CD4-positive, alpha-beta T cell treated with Interleukin-17A for 1 hour (primary cell): ENCODE data around the gene ANKRD33B.
"Not testable (repeated sequence)": the region's sequence is repeated elsewhere in the genome, so short reads cannot be mapped to it uniquely, and the experiment has no call there.

Experiments
- DNase-seq: peaks from one replicate; pipeline ENCODE4 v3.0.0-alpha.2; 2020

Gene ANKRD33B

DNA sequence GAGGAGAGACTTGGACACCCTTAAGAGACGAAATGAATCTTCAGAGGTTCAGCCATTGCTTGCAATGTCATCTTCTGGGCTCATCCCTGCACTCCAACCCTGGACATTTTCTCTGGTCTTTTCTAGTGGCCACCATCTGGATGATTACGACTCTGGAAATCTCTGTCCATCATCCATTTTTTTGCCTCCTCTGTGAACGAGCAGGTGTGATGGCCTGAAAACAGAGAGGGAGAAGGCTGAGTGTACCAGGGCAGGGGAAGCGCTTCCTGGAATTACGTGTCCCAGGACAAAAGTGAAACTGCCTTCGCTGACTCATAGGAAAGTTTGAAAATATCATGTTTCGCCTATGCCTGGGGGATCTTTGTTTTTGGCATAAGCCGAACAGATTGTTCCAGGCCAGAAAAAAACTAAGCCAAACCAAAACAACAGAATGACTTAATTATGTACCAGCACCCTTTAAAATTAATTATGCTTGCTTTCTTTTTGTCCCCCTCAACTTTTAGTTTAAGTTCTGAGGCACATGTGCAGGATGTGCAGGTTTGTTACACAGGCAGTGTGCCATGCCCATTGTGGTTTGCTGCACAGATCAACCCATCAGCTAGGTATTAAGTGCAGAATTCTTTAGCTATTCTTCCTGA, 31.9 kb downstream of the ANKRD33B start:
- DNase-seq, result no peak

DNA sequence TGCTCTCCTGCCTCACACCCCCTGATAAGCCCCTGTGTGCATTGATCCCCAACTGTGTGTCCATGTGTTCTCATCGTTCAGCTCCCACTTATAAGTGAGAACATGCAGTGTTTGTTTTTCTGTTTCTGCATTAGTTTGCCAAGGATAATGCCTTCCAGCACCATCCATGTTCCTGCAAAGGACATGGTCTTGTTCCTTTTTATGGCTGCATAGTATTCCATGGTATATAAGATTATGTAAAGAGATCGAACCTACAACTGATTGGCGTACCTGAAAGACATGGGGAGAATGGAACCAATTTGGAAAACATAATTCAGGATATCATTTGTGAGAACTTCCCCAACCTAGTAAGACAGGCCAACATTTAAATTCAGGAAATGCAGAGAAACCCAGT, 32.4 kb downstream of the ANKRD33B start:
- DNase-seq, result no peak

DNA sequence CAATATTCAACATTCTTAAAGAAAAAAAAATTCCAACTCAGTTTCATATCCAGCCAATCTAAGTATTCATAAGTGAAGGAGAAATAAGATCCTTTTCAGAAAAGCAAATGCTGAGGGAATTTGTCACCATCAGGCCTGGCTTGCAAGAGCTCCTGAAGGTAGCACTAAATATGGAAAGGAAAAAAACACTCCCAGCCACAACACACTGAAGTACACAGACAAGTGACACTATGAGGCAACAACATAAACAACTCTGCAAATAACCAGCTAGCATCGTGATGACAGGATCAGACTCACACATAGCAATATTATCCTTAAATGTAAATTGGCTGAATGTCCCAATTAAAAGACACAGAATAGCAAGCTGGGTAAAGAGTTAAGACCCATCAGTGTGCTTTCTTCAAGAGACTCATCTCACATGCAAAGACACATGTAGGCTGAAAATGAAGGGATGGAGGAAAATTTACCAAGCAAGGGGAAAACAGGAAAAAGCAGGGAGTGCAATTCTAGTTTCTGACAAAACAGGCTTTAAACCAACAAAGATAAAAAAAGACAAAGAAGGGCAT, 33.1 kb downstream of the ANKRD33B start:
- DNase-seq, result no peak

DNA sequence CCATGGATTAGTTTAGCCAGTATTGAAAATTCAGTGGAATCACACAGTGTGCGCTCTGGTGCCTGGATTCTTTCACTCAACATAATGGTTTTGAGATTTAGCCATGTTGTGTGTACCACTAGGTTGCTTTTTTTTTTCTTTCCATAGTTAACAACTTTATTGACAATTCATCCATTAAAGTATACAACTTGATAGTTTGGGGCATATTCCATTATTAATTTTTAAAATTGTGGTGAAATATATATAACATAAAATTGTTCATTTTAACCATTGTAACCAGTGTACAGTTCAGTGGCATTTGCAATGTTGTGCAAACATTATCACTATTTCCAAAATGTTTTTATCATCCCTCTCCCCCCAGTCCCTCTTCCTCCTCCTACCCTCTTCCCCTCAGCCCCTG, 35.2 kb downstream of the ANKRD33B start:
- DNase-seq, result no peak

DNA sequence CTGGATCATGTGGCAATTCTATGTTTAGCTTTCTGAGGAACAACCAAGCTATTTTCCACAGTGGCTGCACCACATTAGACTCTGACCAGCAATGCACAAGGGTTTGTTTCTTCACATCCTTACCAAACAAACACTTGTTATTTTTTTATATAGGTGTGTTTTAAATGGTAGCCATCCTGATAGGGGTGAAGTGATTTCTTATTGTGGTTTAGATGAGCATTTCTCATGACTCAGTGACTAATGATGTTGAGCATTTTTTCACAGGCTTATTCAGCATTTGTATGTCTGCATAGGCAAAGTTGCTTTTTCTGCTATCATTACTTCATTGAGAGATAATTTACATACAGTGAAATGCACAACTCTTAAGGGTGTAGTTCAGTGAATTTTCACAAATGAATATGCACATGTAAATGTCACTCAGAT, 36.0 kb downstream of the ANKRD33B start:
- no peak for DNase-seq

DNA sequence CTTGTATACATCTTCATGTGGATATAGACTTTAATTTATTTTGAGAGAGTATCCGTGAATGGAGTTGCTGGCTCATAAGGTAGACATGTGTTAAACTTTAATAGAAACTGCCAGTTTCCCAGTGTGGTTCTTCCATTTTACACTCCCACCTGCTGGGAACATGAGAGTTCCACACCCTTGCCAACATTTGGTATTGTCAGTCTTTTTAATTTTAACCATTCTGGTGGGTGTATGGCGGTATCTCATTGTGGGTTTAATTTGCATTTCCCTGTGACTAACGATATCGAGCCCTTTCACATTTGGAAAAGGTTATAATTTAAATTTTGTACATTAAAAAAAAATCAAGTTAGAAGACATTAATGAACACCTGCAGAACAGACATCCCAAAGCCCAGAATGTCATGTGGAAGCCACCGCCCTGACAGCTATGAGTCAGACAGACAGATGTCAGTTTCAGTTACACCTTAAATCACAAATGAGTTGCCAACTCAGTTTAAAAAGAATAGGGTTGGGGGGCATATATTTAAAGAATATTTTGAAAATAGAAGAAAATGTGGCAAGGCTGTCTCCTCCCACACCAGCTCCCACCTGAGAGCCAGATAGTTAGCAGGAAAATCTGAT, 36.9 kb downstream of the ANKRD33B start:
- no peak for DNase-seq

DNA sequence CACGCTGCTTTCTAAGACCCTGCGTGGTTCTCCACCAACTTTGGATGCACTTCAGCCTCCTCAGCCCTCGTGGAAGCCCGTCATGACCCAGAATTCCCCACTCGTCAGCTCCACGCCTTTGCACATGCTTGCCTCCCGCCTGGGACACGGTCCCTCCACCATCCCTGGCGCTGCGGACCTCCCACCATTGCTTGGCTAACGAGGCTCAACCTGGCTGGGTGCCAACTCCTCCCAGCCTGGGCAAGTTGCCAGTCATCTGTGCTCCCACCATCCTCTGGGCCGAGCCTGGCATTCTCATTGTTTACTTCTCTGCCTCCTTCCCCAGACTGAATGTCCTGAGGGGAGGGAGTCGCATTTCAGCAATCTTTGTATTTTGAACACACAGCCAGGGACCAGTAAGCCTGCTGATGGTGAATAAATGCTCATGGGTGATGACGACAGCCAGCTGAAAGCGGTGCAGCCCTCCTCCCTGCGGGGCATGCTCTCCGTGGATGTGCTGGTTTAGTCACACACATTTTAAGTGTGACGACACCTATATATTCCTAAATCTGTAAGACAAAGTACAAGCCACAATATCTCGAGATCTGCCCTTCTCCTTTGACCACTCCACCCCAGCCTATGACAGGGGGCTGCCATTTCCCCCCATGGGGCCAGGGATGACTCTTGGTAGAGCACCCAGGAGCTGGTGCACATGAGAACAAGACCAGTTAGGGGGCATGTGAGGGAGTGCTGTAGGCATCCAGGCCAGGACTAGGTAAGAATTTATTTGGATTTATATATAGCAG, 37.6 kb downstream of the ANKRD33B start:
- no peak for DNase-seq

DNA sequence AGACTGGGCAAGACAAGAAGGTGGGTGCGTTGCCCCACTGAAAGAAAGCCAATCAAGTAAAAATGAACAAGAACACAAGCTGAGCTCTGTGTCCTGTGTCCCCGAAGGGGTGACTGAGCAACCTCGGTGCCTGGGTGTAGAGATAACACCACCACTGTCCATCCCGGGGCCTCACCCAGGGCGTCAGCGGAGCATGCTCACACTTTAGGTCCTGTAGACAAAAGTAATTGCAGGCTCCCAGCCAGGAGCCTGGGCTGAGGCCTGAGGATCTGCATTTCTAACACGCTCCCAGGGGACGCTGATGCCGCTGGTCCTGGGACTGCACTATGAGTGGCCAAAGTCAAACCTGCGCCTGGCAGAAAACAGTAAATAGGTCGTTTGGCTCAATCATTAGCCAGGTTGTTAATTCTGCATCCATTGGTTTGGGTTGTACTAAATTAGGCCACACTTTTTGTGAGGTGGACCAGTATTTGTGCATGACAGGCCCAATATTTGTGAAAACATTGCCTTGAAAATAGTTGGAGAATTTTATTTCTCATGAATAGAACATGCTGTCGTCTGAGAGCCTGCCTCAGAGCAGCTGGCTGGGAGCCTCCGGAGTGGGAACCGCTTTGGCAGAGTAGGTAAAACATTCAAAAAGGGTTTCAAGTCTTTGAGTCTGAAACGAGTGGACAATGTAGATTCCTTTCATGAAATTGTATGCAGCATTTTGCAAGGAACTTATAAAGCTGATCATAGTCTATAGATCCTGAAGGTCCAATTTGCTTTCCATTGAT, 38.3 kb downstream of the ANKRD33B start:
- DNase-seq, result no peak

DNA sequence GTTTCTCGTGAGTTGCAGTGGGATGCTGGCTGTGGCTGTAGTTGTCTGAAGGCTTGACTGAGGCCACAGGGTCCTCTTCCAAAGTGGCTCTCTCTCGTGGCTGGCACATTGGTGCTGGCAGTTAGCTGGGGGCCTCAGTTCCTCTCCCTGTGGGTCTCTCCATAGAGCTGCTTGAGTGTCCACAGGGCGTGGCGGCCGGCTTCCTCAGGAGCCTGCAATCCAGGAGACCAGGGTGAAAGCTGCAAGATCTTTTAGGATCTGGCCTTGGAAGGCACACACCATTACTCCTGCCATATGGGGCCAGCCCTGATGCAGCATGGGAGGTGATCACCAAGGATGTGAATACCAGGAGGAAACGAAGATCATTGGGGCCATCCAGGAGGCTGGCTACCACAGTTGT, 41.1 kb downstream of the ANKRD33B start:
- DNase-seq, result no peak

DNA sequence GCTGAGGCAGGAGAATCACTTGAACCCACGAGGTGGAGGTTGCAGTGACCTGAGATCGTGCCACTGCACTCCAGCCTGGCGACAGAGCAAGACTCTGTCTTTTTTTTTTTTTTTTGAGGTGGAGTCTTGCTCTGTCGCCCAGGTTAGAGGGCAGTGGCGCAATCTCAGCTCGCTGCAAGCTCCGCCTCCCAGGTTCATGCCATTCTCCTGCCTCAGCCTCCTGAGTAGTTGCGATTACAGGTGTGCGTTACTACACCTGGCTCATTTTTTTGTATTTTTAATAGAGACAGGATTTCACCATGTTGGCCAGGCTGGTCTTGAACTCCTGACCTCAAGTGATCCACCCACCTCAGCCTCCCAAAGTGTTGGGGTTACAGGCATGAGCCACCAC, 42.8 kb downstream of the ANKRD33B start:
- DNase-seq, result not testable (repeated sequence)

DNA sequence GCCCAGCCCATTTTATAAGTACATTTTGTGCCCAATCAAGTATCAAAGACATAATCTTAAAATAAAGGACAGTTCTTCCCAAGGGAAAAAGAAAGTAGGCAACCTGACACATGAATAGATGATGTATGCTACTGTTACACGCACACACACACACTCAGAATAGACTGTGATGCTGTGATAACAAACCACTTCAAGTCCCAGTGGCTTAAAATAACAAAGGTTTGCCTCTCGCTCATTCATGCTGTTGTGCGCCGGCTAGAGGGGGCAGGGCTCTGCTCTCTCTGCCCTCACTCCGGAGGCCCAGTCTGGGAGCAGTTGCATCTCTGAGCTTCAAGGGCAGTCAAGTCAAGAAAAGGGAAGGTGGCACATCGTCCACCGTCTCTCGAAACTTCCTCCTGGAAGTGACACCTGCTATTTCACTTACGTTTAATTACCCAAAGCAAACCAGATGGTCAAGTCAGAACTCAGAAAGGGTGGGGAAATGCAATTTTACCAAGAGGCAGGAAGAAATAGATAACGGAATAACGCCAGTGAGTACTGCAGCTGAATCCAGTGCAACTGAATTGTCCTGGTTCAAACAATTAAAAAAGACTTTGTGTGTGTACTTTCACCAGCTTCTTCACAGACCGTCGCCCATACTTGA, 43.3 kb downstream of the ANKRD33B start:
- no peak for DNase-seq

DNA sequence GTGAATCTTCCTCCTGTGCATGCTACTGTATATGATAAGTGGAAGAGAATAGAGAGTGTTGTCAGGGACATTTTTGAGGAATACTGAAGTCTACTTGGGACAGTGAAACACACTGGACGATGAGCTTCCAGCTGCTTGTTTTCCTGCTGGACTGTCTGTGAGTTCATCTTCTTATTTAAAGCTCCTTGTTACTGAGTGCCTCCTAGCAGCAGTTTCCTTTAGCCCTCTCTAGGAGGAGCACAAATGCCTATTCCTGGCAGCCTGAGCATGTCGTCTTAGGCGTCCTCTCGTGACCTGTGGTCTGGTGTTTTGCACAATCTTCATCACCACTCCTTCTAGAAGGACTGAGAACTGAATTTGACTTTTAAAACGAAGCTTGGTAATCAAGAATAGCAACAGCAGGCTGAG, 43.8 kb downstream of the ANKRD33B start:
- DNase-seq, result no peak

DNA sequence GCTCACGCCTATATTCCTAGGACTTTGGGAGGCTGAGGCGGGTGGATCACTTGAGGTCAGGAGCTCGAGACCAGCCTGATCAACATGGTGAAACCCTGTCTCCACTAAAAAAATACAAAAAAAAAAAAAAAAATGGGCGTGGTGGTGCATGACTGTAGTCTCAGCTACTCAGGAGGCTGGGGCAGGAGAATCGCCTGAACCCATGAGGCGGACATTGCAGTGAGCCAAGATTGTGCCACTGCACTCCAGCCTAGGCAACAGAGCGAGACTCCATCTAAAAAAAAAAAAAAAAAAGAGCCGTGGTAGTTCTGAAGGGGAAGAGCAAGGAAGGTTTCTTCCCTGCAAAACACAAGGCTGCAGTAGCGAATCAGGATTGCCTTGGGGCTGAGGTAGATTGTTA, 44.2 kb downstream of the ANKRD33B start:
- not testable (repeated sequence) for DNase-seq

DNA sequence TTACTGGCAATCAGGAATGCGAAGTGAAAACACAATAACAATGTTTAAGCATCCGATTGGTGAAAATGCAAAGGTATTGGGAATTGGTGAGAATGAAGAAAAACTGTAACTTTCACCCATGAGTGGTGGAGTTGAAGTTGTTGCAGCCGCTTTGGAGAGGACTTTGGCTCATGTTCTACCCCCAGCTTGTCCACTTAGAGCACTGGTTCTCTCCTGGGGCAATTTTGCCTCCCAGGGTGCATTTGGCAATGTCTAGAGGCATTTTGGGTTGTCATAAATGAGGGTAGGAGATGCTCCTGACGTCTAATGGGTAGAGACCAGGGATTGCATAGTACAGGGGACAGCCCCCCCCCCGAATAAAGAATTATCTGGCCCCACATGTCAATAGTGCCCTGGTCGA, 46.2 kb downstream of the ANKRD33B start:
- DNase-seq, result no peak

DNA sequence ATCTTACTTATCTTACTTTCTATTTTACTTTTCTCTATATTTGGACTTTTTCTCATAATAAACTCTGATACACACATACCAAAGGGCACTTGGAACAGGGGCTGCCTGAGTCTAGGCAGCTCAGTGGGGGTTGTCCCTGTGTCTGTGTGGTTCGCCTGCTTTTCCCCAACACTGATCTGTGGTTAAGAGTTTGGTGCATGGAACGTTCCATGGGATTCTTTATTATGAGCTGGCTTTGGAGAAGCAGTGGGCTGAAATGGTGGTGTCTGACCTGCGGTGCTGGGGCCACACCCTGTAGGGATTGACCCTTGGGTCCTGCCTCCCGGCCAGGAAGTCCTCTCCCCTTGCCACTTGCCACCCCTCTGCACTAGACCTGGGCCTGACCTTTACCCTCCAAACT, 47.4 kb downstream of the ANKRD33B start:
- no peak for DNase-seq

DNA sequence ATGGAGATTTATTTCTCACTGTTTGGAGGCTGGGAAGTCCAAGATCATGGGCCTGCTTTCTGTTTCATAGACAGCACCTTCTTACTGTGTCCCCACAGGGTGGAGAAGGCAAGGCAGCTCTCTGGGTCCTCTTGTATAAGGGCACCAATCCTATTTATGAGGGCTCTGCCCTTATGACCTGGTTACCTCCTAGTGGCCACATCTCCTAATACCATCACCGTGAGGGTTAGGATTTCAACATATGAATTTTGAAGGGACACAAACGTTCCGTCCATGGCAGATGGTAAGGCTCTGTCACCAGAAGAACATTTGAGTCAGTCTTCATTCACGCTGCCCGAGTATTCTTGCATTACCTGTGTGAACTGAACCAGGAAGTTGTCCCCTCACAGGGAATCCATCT, 48.4 kb downstream of the ANKRD33B start:
- DNase-seq, result no peak

DNA sequence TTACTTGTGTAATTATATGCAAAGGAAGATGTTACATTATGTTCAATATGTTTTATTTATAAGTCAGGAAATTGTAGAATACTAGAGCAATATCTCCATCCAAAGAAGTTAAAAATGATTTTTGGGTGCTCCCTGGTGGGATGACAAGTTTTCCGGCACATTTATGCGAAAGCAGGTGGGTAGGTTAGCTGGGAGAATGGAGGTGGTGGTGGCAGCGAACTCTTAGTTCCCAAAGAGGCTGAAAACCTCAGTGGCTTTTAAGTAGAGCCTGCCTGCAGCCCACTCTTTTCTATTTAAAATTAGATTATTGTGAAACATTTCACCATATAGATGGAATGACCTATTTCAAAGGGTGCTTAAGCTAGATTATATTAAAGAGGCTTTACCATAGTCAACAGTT, 51.8 kb downstream of the ANKRD33B start:
- no peak for DNase-seq

DNA sequence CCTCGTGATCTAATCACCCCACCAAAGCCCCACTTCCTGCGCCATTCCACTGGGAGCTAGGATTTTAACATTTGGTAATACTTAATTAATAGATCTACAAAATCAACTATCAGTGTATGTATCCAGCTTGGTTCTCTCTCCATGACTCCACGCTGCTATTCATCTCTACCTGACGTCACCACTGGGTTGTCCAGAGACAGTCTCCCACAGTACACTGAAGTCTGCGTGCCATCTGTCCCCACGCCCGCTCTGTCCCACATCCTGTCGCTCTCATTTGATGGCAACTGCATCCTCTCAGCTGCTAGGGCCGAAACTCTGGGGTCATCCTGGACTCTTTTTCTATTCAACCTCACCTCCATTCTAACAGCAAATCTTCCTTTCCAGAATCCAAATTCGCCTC, 53.2 kb downstream of the ANKRD33B start:
- no peak for DNase-seq

DNA sequence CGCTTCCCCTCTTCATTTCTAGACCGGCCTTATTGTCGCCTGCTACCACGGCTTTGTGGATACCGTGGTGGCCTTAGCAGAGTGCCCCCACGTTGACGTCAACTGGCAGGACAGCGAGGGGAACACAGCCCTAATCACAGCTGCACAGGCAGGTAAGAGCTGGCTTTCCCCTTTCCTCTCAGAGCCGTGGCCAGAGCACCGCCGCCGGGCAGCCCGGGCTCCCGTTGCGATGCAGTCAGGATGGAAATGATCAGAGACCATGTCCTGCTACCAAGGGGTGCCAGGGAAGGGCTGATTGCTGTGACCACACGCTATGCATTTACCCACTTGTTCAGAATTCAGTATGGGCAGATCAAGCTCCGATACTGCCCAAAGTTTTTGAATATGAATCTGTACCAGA, 54.4 kb downstream of the ANKRD33B start:
- no peak for DNase-seq

DNA sequence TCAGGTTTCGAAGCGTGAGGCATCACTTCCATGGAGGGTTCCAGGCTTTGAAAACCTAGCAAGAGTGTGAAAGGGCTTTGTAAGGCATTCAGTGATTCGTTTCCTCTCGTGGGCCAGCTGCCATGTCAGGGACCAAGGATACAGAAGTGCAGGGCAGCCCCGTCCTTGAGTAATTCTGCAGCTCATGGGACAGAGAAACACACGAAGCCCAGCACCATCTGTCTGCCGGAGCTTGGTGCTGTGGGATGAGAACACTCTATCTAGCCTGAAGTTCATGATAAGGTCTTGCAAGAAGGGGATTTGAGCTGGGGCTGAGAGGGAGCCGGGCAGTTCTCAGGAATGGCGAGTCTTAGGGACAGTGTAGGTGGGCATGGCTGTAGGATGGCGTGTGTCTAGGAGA, 55.8 kb downstream of the ANKRD33B start:
- DNase-seq, result no peak

DNA sequence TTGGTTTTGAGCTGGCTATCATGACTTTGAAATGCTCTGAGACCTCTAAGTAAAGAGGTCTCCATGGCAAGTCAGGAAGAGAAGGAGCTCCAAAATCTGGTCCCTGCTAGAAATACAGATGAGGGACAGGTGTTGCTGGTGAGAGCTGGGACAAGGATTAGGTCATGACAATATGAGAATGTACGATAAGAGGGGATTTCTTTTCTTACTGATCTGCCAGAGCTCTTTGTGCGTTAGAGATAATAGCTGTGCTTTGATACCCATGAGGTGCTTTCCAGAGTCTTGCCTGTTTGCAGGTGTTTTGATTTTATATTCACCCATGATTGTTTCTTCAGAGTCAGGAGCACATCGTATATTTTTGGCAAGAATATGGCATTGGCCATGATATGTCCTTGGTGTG, 56.5 kb downstream of the ANKRD33B start:
- DNase-seq, result no peak

DNA sequence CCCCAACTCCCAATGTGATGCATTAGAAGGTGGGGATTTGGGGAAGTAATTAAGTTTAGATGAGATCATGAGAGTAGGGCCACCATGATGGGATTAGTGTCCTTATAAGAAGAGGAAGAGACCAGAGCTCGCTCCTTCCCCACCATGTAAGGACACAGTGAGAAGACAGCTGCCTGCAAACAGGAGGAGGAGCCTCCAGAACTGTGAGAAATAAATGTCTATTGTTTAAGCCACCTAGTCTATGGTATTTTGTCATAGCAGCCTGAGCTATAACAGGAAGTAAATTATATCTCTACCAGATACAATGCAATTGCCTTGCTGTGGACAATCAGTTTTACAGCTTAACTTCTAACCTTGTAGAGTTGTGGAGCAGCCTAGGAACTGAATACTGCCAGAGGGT, 58.0 kb downstream of the ANKRD33B start:
- DNase-seq, result no peak

DNA sequence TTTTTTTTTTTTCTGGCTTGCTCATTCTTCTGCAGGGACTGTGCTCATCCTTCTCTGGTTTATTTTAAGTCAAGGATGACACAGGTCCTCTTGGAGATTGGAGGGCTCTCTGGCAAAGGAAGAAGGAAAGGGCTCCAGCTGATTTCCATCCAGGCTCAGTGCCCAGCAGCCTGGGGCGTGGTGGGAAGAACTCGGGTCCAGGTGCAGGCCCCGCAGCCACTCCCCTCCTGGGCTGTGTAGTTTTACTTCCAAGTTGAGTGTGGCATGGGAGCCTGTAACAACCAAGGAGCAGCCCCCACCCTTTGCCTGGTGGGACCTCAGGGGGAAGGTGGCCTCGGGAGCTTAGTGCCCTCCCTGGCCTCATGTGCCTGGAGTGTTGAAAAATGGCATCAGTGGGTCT, 58.9 kb downstream of the ANKRD33B start:
- no peak for DNase-seq
